ENCODE measurements around the gene GPR153.

Gene GPR153

GRCh38 chr1:6253380-6253779 lies 7.5 kb downstream of the GPR153 start:
- H3K27ac ChIP-seq: no peak overlapping the region
- TF ChIP-seq ZFX (IDR thresholded peaks at IDR 0.05; ENCODE audit: borderline replicate concordance): no peak
- no peak for TF ChIP-seq CTCF (IDR thresholded peaks at IDR 0.05)

- H3K27ac ChIP-seq: no peak overlapping the region
- TF ChIP-seq CTCF (IDR thresholded peaks at IDR 0.05): no peak
- no peak for TF ChIP-seq ZFX (IDR thresholded peaks at IDR 0.05; ENCODE audit: borderline replicate concordance)
Measured at GRCh38 chr1:6252374-6252710, 8.6 kb downstream of the GPR153 start.

- H3K27ac ChIP-seq: no peak overlapping the region
- TF ChIP-seq ZFX (IDR thresholded peaks at IDR 0.05; ENCODE audit: borderline replicate concordance) (no peak), CTCF (IDR thresholded peaks at IDR 0.05) (no peak)
Measured at GRCh38 chr1:6251681-6252373, 9.1 kb downstream of the GPR153 start.

GRCh38 chr1:6251233-6251632 lies 9.7 kb downstream of the GPR153 start:
- H3K27ac ChIP-seq: no peak overlapping the region

GRCh38 chr1:6249739-6250689 lies 10.9 kb downstream of the GPR153 start:
- no peak for TF ChIP-seq ZFX (IDR thresholded peaks at IDR 0.05; ENCODE audit: borderline replicate concordance)
- peak; percentile 24; the same call in 1 of the 2 replicates for TF ChIP-seq CTCF (IDR thresholded peaks at IDR 0.05)
- H3K27ac ChIP-seq: no peak overlapping the region

More at GRCh38 chr1:6251233-6251632, 9.7 kb downstream of the GPR153 start:
- TF ChIP-seq CTCF (IDR thresholded peaks at IDR 0.05) (no peak), ZFX (IDR thresholded peaks at IDR 0.05; ENCODE audit: borderline replicate concordance) (no peak)

GRCh38 chr1:6248932-6249738 lies 11.8 kb downstream of the GPR153 start:
- TF ChIP-seq CTCF (IDR thresholded peaks at IDR 0.05): no peak; the same call in 1 of the 2 replicates
- no peak for TF ChIP-seq ZFX (IDR thresholded peaks at IDR 0.05; ENCODE audit: borderline replicate concordance)
- H3K27ac ChIP-seq: no peak overlapping the region

All from 22Rv1 (cell line).